Endothelial cell of hepatic sinusoid (primary cell): ENCODE results near the gene LDLRAD4.

Experiments used
- in situ Hi-C: cut with HindIII; loops from 2 replicates; pipeline ENCODE4 v1.10.0; 2017; ENCODE audit warnings: low sequenced_read_pairs

Gene LDLRAD4

GRCh38 chr18:13438507-13439056 lies 220.0 kb downstream of the LDLRAD4 start:
- in situ Hi-C loops, result no loop called here

- in situ Hi-C loops, result no loop called here
Observed at GRCh38 chr18:13439461-13439860, 220.9 kb downstream of the LDLRAD4 start.

GRCh38 chr18:13440277-13441248 lies 222.0 kb downstream of the LDLRAD4 start:
- in situ Hi-C loops, result no loop called here

- in situ Hi-C loops, result no loop called here
Observed at GRCh38 chr18:13441736-13442135, 223.2 kb downstream of the LDLRAD4 start.

- in situ Hi-C loops, result no loop called here
Observed at GRCh38 chr18:13442451-13442850, 223.9 kb downstream of the LDLRAD4 start.

GRCh38 chr18:13443552-13443951 lies 225.0 kb downstream of the LDLRAD4 start:
- in situ Hi-C loops, result no loop called here

GRCh38 chr18:13444430-13445240 lies 226.1 kb downstream of the LDLRAD4 start:
- in situ Hi-C loops, result no loop called here

- in situ Hi-C loops, result no loop called here
Observed at GRCh38 chr18:13445241-13445897, 226.8 kb downstream of the LDLRAD4 start.

- in situ Hi-C loops, result no loop called here
Observed at GRCh38 chr18:13446024-13446423, 227.5 kb downstream of the LDLRAD4 start.

- in situ Hi-C loops, result no loop called here
Observed at GRCh38 chr18:13446610-13447461, 228.3 kb downstream of the LDLRAD4 start.

GRCh38 chr18:13447621-13448334 lies 229.2 kb downstream of the LDLRAD4 start:
- in situ Hi-C loops, result no loop called here

- in situ Hi-C loops, result no loop called here
Observed at GRCh38 chr18:13448335-13448795, 229.8 kb downstream of the LDLRAD4 start.

- in situ Hi-C loops, result no loop called here
Observed at GRCh38 chr18:13449651-13450050, 231.1 kb downstream of the LDLRAD4 start.

- in situ Hi-C loops, result no loop called here
Observed at GRCh38 chr18:13450289-13451212, 232.0 kb downstream of the LDLRAD4 start.

- in situ Hi-C loops, result no loop called here
Observed at GRCh38 chr18:13451213-13451540, 232.6 kb downstream of the LDLRAD4 start.

- in situ Hi-C loops, result no loop called here
Observed at GRCh38 chr18:13451661-13452387, 233.3 kb downstream of the LDLRAD4 start.

- in situ Hi-C loops, result no loop called here
Observed at GRCh38 chr18:13452388-13452811, 233.8 kb downstream of the LDLRAD4 start.
